Natural killer cell (primary cell): ENCODE measurements around the gene HDAC4. TPM values are rescaled to one million over a fixed set of nuclear protein-coding genes. Genes with fewer than 3 reads are reported as not detected.

ENCODE experiments used
- ATAC-seq, 3 donors: fragments of 150-1000 bp in 2 of 3; fragments of 200-7000 bp in 1 of 3; cut with Tn5 transposase; 1 replicate in 1 of 3; 2 replicates in 2 of 3; pipeline ENCODE4 v1.10.0; 2021; ENCODE audit warnings: mild to moderate bottlenecking in 2 of 3, moderate library complexity in 2 of 3
- DNase-seq, 2 donors: peaks; one replicate each; pipeline versions ENCODE4 v3.0.0 to v3.0.0-alpha.2; 2013 to 2021; ENCODE audit warnings: mixed read lengths in 1 of 2
- H3K27ac ChIP-seq: one replicate; pipeline ENCODE4 v1.5.1; 2013; ENCODE audit warnings: mild to moderate bottlenecking, low read length
- H3K27me3 ChIP-seq: one replicate; pipeline ENCODE4 v1.6.1; 2013; ENCODE audit warnings: low read length; ENCODE audit not compliant: control insufficient read depth, insufficient read depth
- H3K36me3 ChIP-seq: one replicate; pipeline ENCODE4 v1.6.1; 2013; ENCODE audit warnings: low read length; ENCODE audit not compliant: control insufficient read depth, insufficient read depth
- H3K4me1 ChIP-seq: one replicate; pipeline ENCODE4 v1.6.1; 2013; ENCODE audit warnings: low read length; ENCODE audit not compliant: control insufficient read depth, insufficient read depth
- H3K4me3 ChIP-seq: one replicate; pipeline ENCODE4 v1.5.1; 2013; ENCODE audit warnings: low read length
- H3K9me3 ChIP-seq: one replicate; pipeline ENCODE4 v1.6.1; 2013; ENCODE audit warnings: low read length; ENCODE audit not compliant: control insufficient read depth, insufficient read depth
- H3K27ac Mint-ChIP-seq, 2 donors: one replicate each; pipeline ENCODE4 v1.8.0; 2022; ENCODE audit warnings: mild to moderate bottlenecking in 2 of 2, mixed read lengths in 2 of 2, moderate library complexity in 1 of 2
- H3K27me3 Mint-ChIP-seq, 2 donors: one replicate each; pipeline ENCODE4 v1.8.0; 2022; ENCODE audit warnings: low read depth in 2 of 2, mixed read lengths in 2 of 2
- H3K36me3 Mint-ChIP-seq: one replicate; pipeline ENCODE4 v1.8.0; 2022; ENCODE audit warnings: mixed read lengths
- H3K4me1 Mint-ChIP-seq, 2 donors: one replicate each; pipeline ENCODE4 v1.8.0; 2022; ENCODE audit warnings: mixed read lengths in 2 of 2
- H3K4me3 Mint-ChIP-seq: one replicate; pipeline ENCODE4 v1.8.0; 2022; ENCODE audit warnings: mild to moderate bottlenecking, moderate library complexity, mixed read lengths
- H3K9me3 Mint-ChIP-seq, 2 donors: one replicate each; pipeline ENCODE4 v1.8.0; 2022; ENCODE audit warnings: mixed read lengths in 2 of 2
- CTCF ChIP-seq: fragments of 200-600 bp; IDR thresholded peaks from one replicate; pipeline ENCODE4 v1.8.0; 2022; ENCODE audit warnings: antibody characterized with exemption
- WGBS: methylation state at CpG from one replicate; pipeline ENCODE4 v1.1.7; 2013; ENCODE audit warnings: missing lambda C conversion rate; ENCODE audit not compliant: insufficient coverage; 5-methylcytosine and 5-hydroxymethylcytosine counted together
- intact Hi-C: fragments of 100-400 bp; cut with micrococcal nuclease; formaldehyde crosslinking; loops from one replicate; pipeline ENCODE4 v1.14.2; 2022
- total RNA-seq, 4 donors: library from RNA; stranded (reverse); fragments of 120-200 nt in 1 of 4; gene quantifications; one replicate each; pipeline versions ENCODE4 v1.2.3 to v1.2.4, GENCODE V29; 2013 to 2022

Gene HDAC4
- total RNA-seq, 3 donors from 2014 or later (not counting 1 experiment from before 2014, with no cell fraction given), result 74.9 to 105 (median 100) TPM

GRCh38 chr2:239204136-239204875 lies 196.5 kb downstream of the HDAC4 start:
- no peak overlapping the region for H3K4me3 ChIP-seq
- Mint-ChIP-seq H3K4me1 (peaks cover 56 to 63% of the 10 kb centered on the region in 2 donors), H3K27ac (peak overlapping the region in 1 of 2 donors; percentile 75), H3K9me3 (no peaks in the 10 kb centered on the region), H3K4me3 (no peak overlapping the region), H3K36me3 (no peaks in the 10 kb centered on the region), H3K27me3 (no peaks in the 10 kb centered on the region)
- H3K27ac ChIP-seq, result no peak overlapping the region
- ATAC-seq (no peak), DNase-seq (no peak)
- no peaks in the 10 kb centered on the region for H3K9me3 ChIP-seq
- no peak for TF ChIP-seq CTCF
- peaks cover 8% of the 10 kb centered on the region for H3K4me1 ChIP-seq
- intact Hi-C loops, result no loop called here
- no peaks in the 10 kb centered on the region for H3K36me3 ChIP-seq
- H3K27me3 ChIP-seq, result no peaks in the 10 kb centered on the region
- WGBS, result 91% methylated on average over 28 of the region's 28 CpGs

GRCh38 chr2:239203443-239204135 lies 197.2 kb downstream of the HDAC4 start:
- Histone ChIP-seq H3K4me3 (no peak overlapping the region), H3K27ac (no peak overlapping the region), H3K36me3 (no peaks in the 10 kb centered on the region), H3K9me3 (no peaks in the 10 kb centered on the region), H3K4me1 (peaks cover 8% of the 10 kb centered on the region), H3K27me3 (no peaks in the 10 kb centered on the region)
- Mint-ChIP-seq H3K27me3 (no peaks in the 10 kb centered on the region), H3K27ac (peak overlapping the region; percentile 21 to 45), H3K9me3 (no peaks in the 10 kb centered on the region), H3K4me1 (peaks cover 53 to 60% of the 10 kb centered on the region in 2 donors), H3K4me3 (no peak overlapping the region), H3K36me3 (no peaks in the 10 kb centered on the region)
- DNase-seq, result no peak
- intact Hi-C loops, result no loop called here
- 82% methylated on average over 13 of the region's 14 CpGs for WGBS
- no peak for ATAC-seq
- no peak for TF ChIP-seq CTCF

GRCh38 chr2:239202836-239203235 lies 198.0 kb downstream of the HDAC4 start:
- peaks cover 6% of the 10 kb centered on the region for H3K36me3 ChIP-seq
- Mint-ChIP-seq H3K4me1 (peaks cover 51 to 63% of the 10 kb centered on the region in 2 donors), H3K27me3 (no peaks in the 10 kb centered on the region), H3K36me3 (no peaks in the 10 kb centered on the region), H3K27ac (no peak overlapping the region), H3K4me3 (no peak overlapping the region), H3K9me3 (no peaks in the 10 kb centered on the region)
- no peak for ATAC-seq
- H3K9me3 ChIP-seq, result no peaks in the 10 kb centered on the region
- no peak overlapping the region for H3K4me3 ChIP-seq
- no peak for TF ChIP-seq CTCF
- no peak for DNase-seq
- H3K4me1 ChIP-seq, result peaks cover 8% of the 10 kb centered on the region
- 97% methylated on average over 10 of the region's 10 CpGs for WGBS
- H3K27ac ChIP-seq, result no peak overlapping the region
- H3K27me3 ChIP-seq, result no peaks in the 10 kb centered on the region
- intact Hi-C loops, result no loop called here
